ENCODE results near the gene NFE2L3.

NFE2L3 gene

DNA sequence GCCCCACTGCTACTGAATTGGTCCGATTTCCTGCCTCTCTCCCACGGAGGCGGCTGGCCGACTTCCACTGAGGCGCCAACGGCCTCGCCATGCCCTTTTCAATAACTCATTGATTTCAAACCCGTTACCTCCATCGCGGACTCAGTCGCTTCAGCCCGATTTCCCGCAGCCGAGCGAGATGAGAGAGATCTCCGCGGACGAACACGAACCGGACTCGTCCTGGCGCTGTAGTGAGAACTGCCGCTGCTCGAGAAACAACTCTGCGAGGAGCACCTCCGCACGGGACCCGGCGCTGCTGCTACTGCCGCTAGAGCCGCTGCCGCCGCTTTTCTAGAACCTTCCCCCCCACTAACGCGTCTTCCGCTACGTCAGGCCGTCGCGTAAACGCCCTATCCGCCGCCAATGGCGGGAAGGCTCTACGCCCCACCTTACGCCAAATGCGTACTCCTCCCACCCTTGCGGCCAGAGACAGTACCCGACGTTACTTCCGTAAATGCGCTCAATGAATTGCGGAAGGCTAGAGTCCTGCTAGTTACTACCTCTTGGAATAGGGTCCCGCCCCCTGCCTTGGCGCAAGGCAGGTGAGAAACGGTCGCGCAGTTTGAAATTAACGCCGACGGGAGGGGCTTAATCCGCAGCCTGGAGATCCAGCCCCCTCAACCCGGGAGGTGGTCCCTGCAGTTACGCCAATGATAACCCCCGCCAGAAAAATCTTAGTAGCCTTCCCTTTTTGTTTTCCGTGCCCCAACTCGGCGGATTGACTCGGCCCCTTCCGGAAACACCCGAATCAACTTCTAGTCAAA is 48.6 kb downstream of the NFE2L3 start, which contains the start of gene HNRNPA2B1:
Gene HNRNPA2B1 (minus strand): TSS at position 303 of the 803 bp plus-strand sequence. CDS start 169 bp downstream, at position 134.
- DNase-seq, result peak; percentile 97 to 98

DNA sequence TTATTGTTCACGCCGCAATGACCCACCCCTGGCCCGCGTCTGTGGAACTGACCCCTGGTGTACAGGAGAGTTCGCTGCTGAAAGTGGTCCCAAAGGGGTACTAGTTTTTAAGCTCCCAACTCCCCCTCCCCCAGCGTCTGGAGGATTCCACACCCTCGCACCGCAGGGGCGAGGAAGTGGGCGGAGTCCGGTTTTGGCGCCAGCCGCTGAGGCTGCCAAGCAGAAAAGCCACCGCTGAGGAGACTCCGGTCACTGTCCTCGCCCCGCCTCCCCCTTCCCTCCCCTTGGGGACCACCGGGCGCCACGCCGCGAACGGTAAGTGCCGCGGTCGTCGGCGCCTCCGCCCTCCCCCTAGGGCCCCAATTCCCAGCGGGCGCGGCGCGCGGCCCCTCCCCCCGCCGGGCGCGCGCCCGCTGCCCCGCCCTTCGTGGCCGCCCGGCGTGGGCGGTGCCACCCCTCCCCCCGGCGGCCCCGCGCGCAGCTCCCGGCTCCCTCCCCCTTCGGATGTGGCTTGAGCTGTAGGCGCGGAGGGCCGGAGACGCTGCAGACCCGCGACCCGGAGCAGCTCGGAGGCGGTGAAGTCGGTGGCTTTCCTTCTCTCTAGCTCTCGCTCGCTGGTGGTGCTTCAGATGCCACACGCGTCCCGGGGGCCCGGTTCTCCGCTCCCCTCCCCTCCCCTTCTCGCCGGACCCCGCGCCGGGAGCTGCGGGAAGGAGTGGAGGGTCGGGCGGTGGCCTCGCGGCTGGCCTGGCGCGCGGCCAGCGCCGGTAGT is 49.4 kb downstream of the NFE2L3 start, which contains the start of gene CBX3:
Gene CBX3 (plus strand): TSS at position 499 of the 772 bp plus-strand sequence. CDS start 1,254 bp downstream, outside the sequence.
- peak; percentile 91 to 96 for DNase-seq

DNA sequence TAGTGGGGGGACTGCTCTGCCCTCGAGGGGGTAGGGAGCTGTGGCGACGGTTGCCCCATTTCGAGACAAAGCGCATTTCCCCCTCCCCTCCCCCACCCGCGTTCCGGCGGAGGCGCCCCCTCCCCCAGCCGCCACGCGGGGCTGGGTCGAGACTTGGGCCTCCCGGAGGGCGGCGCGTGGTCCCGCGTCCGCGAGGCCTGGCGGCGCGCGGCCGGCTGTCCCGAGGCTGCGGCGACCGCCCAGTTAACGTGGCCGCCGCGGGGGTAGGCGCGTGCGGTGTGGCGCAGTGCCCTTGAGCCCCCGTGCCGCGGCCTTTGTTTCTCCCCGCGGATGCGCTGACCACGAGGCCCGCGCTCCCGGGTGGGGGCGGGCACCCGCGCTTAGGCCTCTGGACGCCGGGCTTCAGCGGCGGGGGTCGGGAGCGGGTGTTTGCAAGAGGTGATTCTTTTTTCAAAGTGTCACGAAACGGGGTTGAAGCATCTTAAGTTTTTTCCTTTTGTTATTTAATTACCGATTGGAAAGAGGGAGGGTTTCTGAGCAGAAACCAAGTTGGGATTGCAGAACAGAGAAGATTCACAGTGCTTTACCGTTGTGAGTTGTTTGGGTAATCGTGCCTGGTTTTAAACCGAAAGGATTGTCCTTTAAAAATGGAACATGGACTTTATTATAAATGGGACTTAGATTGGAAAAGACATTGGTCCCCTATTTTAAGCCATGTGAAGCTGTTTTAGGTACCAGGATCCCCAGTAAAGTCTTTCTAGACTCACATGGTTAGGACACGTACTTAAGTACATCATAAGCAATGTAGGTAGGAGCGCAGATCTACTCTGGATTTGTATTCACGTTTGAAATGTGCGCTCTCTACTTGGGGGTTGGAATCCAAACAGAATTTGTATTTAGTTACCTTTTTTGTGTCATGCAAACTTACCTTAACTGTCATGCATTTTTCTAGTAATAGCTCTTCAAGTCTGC is 50.3 kb downstream of the NFE2L3 start:
- no peak for DNase-seq

GRCh38 chr7:26203016-26203415 is 51.0 kb downstream of the NFE2L3 start:
- no peak for DNase-seq

DNA sequence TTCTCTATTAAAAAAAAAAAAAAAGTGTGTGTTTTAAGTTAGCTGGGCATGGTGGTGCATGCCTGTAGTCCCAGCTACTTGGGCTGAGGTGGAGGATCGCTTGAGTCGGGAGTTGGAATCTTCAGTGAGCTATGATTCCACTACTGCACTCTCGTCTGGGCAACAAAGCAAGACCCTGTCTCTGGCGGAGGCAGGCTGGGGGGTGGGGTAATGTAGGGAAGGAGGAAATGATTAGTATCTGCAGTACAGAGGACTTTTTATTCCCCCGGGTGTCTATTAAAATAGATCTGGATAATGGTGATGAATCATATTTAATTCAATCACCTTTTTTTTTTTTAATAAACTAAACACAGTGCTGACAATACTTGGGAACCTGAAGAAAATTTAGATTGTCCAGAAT is 56.0 kb downstream of the NFE2L3 start:
- DNase-seq, result no peak

- no peak for DNase-seq
Observed at GRCh38 chr7:26212921-26213718, 61.1 kb downstream of the NFE2L3 start.

DNA sequence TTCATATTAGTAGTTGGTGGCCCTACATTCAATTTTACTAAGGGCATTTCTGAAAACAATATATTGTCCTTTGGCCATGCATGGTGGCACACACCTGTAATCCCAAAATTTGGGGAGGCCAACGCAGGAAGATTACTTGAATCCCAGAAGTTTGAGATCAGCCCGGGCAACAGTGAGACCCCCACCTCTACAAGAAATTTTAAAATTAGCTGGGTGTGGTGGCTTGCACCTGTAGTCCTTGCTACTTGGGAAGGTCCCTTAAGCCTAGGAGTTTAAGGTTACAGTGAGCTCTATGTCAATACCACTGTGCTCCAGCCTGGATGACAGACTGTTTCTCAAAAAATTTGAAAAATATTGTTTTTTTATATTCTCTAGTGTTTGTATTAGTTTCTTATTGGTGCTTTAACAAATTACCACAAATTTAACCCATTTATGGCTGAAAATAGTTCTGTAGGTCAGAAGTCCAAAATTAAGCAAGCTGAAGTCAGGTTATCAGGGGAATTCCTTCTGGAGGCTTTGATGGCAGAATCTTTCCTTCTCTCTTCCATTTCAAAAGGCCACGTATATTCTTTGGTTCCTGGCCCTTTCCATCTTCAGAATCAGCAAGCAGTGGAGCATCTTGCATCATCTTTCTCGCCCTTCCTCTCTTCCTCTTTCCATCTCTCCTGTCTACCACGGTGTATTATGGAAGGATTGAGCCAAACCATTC is 62.0 kb downstream of the NFE2L3 start:
- DNase-seq, result no peak

DNA sequence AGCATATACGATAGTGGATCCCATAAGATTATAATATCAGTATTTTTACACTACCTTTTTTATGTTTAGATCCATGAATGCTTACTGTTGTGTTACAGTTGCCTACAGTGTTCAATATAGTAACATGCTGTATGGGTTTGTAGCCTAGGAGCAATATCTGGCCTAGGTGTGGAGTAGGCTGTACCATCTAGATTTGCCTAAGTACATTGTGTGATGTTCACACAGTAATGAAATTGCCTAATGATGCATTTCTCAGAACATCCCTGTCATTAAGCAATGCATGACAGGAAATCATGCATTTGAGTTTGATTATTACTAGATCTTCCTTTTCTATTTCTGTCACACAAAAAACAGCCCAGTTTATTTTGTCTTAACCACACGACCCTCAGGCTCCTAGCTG is 64.1 kb downstream of the NFE2L3 start:
- DNase-seq, result no peak

DNA sequence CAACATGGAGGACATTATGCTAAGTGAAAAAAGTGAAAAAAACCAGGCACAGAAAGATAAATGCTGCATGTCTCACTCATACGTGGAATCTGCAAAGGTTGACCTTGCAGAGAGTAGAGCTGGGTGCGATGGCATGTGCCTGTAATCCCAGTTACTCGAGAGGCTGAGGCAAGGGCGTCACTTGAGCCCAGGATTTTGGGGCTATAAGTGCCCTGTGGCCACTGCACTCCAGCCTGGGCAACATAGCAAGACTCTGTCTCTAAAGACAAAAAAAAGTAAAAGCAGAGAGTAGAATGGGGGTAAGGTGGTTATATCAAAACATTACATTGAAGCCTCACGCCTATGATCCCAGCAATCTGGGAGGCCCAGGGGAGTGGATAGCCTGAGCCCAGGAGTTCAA is 72.4 kb downstream of the NFE2L3 start:
- no peak for DNase-seq

- no peak for DNase-seq
Observed at GRCh38 chr7:26227987-26228386, 76.0 kb downstream of the NFE2L3 start.

GRCh38 chr7:26233902-26234511 is 82.0 kb downstream of the NFE2L3 start:
- DNase-seq, result no peak

Measured in NCI-H187 (cell line).